MM.1S (cell line): ENCODE measurements around the gene EXOSC9.
A peak's percentile ranks its signal among the peaks of the same experiment; 100 is the strongest.
"Not testable (repeated sequence)": the region's sequence is repeated elsewhere in the genome, so short reads cannot be mapped to it uniquely, and the experiment has no call there.

ENCODE experiments used
- DNase-seq: peaks from one replicate; pipeline ENCODE4 v3.0.0-alpha.2; 2015
- H2AFZ ChIP-seq: fragments of 300-600 bp; sonication (generic); 2 replicates; pipeline ENCODE4 v1.6.0; 2016; ENCODE audit warnings: antibody characterized with exemption, low read length
- H3F3A ChIP-seq: fragments of 300-600 bp; sonication (generic); 2 replicates; pipeline ENCODE4 v1.6.1; 2016; ENCODE audit warnings: mild to moderate bottlenecking, antibody characterized with exemption, low read length, moderate library complexity, mixed read lengths; ENCODE audit not compliant: insufficient read depth
- H3K27ac ChIP-seq: fragments of 300-600 bp; sonication (generic); 2 replicates; pipeline ENCODE4 v1.5.1; 2016; ENCODE audit warnings: mild to moderate bottlenecking, low read length
- H3K27me3 ChIP-seq: fragments of 300-600 bp; sonication (generic); replicated peaks from 2 replicates; pipeline ENCODE4 v1.6.0; 2016; ENCODE audit warnings: low read length; ENCODE audit not compliant: insufficient read depth
- H3K36me3 ChIP-seq: fragments of 300-600 bp; sonication (generic); replicated peaks from 2 replicates; pipeline ENCODE4 v1.6.1; 2016; ENCODE audit warnings: mild to moderate bottlenecking, low read length, mixed read lengths; ENCODE audit not compliant: insufficient read depth
- H3K4me1 ChIP-seq: fragments of 300-600 bp; sonication (generic); 2 replicates; pipeline ENCODE4 v1.6.1; 2016; ENCODE audit warnings: low read length, mixed read lengths
- H3K4me2 ChIP-seq: fragments of 300-600 bp; sonication (generic); 2 replicates; pipeline ENCODE4 v1.6.0; 2016; ENCODE audit warnings: low read depth, low read length
- H3K4me3 ChIP-seq: fragments of 300-600 bp; sonication (generic); 2 replicates; pipeline ENCODE4 v1.5.1; 2016; ENCODE audit warnings: low read length, mixed read lengths
- H3K79me2 ChIP-seq: fragments of 300-600 bp; sonication (generic); 2 replicates; pipeline ENCODE4 v1.6.1; 2016; ENCODE audit warnings: mixed run types, low read length, mixed read lengths
- H3K9ac ChIP-seq: fragments of 300-600 bp; sonication (generic); 2 replicates; pipeline ENCODE4 v1.6.1; 2016; ENCODE audit warnings: low read length, mixed read lengths
- H3K9me2 ChIP-seq: fragments of 300-600 bp; sonication (generic); replicated peaks from 2 replicates; pipeline ENCODE4 v1.6.1; 2016; ENCODE audit warnings: mild to moderate bottlenecking, low read length, mixed read lengths; ENCODE audit not compliant: insufficient read depth
- H3K9me3 ChIP-seq: fragments of 300-600 bp; sonication (generic); replicated peaks from 2 replicates; pipeline ENCODE4 v1.6.1; 2016; ENCODE audit warnings: mild to moderate bottlenecking, low read length, mixed read lengths; ENCODE audit not compliant: insufficient read depth
- H4K20me1 ChIP-seq: fragments of 300-600 bp; sonication (generic); 2 replicates; pipeline ENCODE4 v1.6.1; 2016; ENCODE audit warnings: mild to moderate bottlenecking, low read length, moderate library complexity, mixed read lengths; ENCODE audit not compliant: insufficient read depth
- EZH2 ChIP-seq: fragments of 300-600 bp; sonication (generic); optimal IDR thresholded peaks from 2 replicates; pipeline ENCODE3; 2017; ENCODE audit warnings: low read depth, mild to moderate bottlenecking, antibody characterized with exemption, low read length, mixed read lengths
- EZH2phosphoT487 ChIP-seq: fragments of 300-600 bp; sonication (generic); IDR thresholded peaks from 2 replicates; pipeline ENCODE4 v1.6.1; 2018; ENCODE audit warnings: antibody characterized with exemption, low read length
- TF ChIP-seq, protein P1 (sequence below): fragments of 300-600 bp; sonication (generic); IDR thresholded peaks from 2 replicates; pipeline ENCODE4 v1.5.1; 2016; ENCODE audit warnings: antibody characterized with exemption, low read length, mixed read lengths

EXOSC9 gene, protein sequence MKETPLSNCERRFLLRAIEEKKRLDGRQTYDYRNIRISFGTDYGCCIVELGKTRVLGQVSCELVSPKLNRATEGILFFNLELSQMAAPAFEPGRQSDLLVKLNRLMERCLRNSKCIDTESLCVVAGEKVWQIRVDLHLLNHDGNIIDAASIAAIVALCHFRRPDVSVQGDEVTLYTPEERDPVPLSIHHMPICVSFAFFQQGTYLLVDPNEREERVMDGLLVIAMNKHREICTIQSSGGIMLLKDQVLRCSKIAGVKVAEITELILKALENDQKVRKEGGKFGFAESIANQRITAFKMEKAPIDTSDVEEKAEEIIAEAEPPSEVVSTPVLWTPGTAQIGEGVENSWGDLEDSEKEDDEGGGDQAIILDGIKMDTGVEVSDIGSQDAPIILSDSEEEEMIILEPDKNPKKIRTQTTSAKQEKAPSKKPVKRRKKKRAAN

DNA sequence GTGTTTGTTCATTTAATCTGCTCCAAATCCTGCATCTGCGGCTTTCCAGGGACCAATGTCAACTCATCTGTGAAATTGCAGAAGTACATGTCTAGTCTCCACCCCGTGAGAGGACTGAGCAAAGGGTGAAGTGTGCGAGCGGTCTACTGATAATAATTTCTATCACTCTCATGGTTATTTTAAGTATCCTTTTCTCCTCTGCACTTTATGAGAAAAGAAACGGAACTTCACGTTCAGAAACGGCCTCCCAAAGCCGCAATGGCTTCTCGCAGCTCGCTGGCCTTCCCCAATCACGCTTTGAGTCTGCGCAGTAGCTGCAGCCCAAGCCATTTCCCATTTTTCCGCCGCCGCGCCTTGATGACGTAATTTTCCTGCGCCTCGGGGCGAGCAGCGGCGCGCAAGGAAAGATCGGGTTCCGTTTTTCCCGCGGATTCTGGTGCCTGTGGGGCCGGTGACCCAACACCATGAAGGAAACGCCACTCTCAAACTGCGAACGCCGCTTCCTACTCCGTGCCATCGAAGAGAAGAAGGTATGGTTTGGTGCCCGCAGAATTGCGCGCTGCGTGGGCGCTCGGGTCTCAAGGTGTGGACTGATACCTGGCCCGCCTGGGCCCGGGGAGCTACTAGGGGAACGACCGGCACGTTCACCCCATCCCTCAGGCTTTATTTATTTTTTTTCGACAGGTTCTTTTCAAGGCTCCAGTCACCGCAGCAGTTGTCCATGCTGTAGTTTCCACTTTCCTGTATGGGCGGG, at the start of gene EXOSC9:
TSS of gene EXOSC9 (plus strand) at position 363 of the 754 bp plus-strand sequence. CDS start at position 465, 102 bp downstream.
- peaks cover 28% of the 10 kb centered on the region for H3K4me1 ChIP-seq
- peaks cover 34% of the 10 kb centered on the region for H3K79me2 ChIP-seq
- H3K9me3 ChIP-seq, result no peaks in the 10 kb centered on the region
- no peak for TF ChIP-seq EZH2phosphoT487
- TF ChIP-seq, protein P1, sequence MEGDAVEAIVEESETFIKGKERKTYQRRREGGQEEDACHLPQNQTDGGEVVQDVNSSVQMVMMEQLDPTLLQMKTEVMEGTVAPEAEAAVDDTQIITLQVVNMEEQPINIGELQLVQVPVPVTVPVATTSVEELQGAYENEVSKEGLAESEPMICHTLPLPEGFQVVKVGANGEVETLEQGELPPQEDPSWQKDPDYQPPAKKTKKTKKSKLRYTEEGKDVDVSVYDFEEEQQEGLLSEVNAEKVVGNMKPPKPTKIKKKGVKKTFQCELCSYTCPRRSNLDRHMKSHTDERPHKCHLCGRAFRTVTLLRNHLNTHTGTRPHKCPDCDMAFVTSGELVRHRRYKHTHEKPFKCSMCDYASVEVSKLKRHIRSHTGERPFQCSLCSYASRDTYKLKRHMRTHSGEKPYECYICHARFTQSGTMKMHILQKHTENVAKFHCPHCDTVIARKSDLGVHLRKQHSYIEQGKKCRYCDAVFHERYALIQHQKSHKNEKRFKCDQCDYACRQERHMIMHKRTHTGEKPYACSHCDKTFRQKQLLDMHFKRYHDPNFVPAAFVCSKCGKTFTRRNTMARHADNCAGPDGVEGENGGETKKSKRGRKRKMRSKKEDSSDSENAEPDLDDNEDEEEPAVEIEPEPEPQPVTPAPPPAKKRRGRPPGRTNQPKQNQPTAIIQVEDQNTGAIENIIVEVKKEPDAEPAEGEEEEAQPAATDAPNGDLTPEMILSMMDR, result no peak
- TF ChIP-seq EZH2, result no peak
- peak within 1 kb of the TSS; percentile 81 for H3K4me2 ChIP-seq
- no peaks in the 10 kb centered on the region for H3K9me2 ChIP-seq
- no peaks in the 10 kb centered on the region for H4K20me1 ChIP-seq
- peaks cover 5% of the 10 kb centered on the region for H3K36me3 ChIP-seq
- peak within 1 kb of the TSS; percentile 91 for H2AFZ ChIP-seq
- H3F3A ChIP-seq, result peaks cover 17% of the 10 kb centered on the region
- peak; percentile 95 for DNase-seq
- H3K4me3 ChIP-seq, result peak within 1 kb of the TSS; percentile 79
- no peaks in the 10 kb centered on the region for H3K27me3 ChIP-seq
- peak within 1 kb of the TSS; percentile 73 for H3K27ac ChIP-seq
- peak within 1 kb of the TSS; percentile 83 for H3K9ac ChIP-seq

DNA sequence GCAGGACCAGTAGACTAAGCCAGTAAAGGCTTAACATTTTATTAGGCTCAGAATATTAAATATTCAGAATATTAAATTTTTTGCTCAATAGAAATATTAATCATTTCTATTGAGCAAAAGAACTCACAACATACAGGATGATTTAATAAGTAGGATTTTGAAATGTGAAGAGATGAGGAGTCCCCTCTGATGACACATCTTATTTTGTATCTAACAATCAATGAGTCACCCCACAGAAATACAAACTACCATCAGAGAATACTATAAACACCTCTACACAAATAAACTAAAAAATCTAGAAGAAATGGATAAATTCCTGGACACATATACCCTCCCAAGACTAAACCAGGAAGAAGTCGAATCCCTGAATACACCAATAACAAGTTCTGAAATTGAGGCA, 49.0 kb upstream of the EXOSC9 start:
- H3F3A ChIP-seq, H3K9me3 ChIP-seq, H3K4me3 ChIP-seq, H3K36me3 ChIP-seq, H3K4me1 ChIP-seq, H2AFZ ChIP-seq, DNase-seq, H3K79me2 ChIP-seq, H4K20me1 ChIP-seq, H3K27ac ChIP-seq, H3K27me3 ChIP-seq, H3K4me2 ChIP-seq, H3K9me2 ChIP-seq, H3K9ac ChIP-seq: not testable (repeated sequence)

DNA sequence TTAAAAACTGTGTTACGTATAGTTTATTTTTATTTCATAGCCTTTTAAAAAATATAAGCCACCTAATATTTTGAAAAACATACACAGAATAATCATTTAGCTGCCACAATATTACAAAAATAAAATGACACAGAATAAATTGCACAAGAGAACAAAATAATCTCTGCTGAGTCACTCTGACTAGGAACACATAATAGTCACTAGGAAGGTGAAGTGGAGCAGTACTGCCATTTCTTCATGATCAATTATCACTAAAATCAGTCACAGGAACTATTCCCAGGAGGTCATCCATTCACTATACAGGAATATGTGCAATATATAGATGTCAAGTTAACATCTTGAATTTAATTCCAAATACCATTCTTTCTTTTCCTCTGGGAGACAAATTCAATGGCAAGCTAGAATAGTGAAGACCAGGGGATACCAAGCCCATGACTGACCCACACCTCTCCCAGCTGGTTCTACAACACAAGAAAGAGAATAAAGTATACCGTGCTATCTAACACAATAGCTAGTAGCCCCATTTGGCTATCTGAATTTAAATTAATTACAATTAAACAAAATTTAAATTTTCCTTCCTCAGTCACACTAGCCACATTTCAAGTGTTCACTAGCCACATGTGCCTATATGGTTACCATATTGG, 42.1 kb upstream of the EXOSC9 start:
- H3K4me3 ChIP-seq, result no peak overlapping the region
- no peaks in the 10 kb centered on the region for H3K9me3 ChIP-seq
- H3K79me2 ChIP-seq, result no peaks in the 10 kb centered on the region
- H2AFZ ChIP-seq, result no peak overlapping the region
- H3K36me3 ChIP-seq, result no peaks in the 10 kb centered on the region
- H3K27ac ChIP-seq, result no peak overlapping the region
- no peaks in the 10 kb centered on the region for H3K4me1 ChIP-seq
- no peaks in the 10 kb centered on the region for H3F3A ChIP-seq
- DNase-seq, result no peak
- no peaks in the 10 kb centered on the region for H3K9me2 ChIP-seq
- no peaks in the 10 kb centered on the region for H4K20me1 ChIP-seq
- no peak overlapping the region for H3K4me2 ChIP-seq
- TF ChIP-seq, protein P1, result no peak
- TF ChIP-seq EZH2phosphoT487 (no peak), EZH2 (no peak)
- H3K9ac ChIP-seq, result no peak overlapping the region
- H3K27me3 ChIP-seq, result no peaks in the 10 kb centered on the region
